ELF-1 (cell line): Measurements from ENCODE around the gene CRYBB3.
"Not testable (repeated sequence)": the region's sequence is repeated elsewhere in the genome, so short reads cannot be mapped to it uniquely, and the experiment has no call there.

Experiments used
- DNase-seq: peaks from one replicate; pipeline ENCODE4 v3.0.0-alpha.2; 2016; ENCODE audit warnings: low read depth, low spot score

The CRYBB3 gene

DNA sequence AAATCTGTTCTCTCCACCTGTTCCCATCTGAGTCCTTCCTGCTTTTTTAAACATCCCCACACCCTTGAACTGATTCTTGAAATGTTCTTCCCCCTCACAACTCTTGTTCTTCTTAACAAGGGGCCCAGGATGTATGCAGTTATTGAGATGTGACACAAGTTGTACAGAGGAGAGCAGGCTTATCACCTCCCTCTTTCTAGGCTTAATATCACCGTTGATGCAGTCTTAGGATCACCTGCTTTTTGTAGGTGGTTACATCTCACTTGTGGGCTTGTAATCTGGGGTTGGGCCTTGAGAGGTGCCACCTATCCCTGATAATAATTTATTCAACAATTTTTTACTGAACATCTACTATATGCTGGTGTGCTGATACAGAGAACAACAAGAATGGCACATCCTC, 6.2 kb downstream of the CRYBB3 start:
- no peak for DNase-seq

GRCh38 chr22:25206998-25207397, 7.3 kb downstream of the CRYBB3 start:
- no peak for DNase-seq

DNA sequence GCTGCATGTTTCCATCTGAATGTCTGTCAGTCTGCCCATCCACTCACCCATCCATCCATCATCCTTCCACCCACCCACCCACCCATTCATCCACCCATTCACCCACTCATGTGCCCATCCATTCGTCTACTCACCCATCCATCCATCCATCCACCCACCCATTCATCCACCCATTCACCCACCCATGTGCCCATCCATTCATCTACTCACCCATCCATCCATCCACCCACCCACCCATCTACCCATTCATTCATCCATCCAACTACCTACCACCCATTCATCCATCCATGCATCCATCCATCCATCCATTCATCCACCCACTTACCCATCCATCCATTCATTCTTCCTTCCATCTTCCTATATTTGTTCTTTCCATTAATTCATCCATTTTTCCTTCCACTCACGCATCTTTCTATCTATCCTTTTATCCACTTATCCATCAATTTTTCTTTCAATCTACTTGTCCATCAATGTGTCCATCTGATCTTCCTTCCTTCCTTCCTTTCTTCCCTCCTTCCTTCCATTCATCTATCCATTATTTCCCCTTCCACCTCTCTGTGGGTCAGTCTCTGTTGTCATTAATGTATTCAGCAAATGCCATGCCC, 8.0 kb downstream of the CRYBB3 start:
- DNase-seq: no peak

GRCh38 chr22:25208328-25208727, 8.7 kb downstream of the CRYBB3 start:
- no peak for DNase-seq

DNA sequence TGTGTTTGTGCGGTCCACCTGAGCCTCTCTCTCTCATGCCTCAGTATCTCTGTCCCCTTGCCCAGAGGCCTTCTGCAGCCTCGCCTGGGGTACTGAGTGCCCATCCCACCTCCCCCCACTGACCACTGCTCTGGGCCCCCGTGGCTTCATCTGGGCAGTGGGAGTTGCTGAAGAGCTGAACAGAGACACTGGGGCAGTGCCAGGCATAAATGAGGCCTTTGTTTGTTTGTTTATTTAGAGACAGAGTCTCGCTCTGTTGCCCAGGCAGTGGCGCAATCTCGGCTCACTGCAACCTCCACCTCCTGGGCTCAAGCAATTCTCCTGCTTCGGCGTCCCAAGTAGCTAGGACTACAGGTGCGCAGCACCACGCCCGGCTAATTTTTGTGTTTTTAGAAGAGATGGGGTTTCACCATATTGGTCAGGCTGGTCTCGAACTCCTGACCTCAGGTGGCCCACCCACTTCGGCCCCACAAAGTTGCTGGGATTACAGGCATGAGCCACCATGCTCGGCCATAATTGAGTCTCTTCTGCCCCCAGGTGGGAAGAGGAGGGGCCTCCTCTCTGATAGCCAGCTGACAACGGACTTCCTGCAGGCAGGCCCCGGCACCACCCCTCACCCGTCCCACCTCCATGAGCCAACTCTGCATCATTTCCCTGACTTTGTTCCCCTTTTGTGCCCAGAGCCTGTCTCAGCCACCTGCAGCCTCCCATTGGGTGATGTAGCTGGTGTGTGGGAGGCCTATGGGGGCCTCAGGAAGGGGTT, 9.3 kb downstream of the CRYBB3 start:
- DNase-seq: peak; percentile 29

GRCh38 chr22:25210793-25211192, 11.1 kb downstream of the CRYBB3 start:
- DNase-seq: no peak

GRCh38 chr22:25212337-25212736, 12.7 kb downstream of the CRYBB3 start:
- DNase-seq: no peak

DNA sequence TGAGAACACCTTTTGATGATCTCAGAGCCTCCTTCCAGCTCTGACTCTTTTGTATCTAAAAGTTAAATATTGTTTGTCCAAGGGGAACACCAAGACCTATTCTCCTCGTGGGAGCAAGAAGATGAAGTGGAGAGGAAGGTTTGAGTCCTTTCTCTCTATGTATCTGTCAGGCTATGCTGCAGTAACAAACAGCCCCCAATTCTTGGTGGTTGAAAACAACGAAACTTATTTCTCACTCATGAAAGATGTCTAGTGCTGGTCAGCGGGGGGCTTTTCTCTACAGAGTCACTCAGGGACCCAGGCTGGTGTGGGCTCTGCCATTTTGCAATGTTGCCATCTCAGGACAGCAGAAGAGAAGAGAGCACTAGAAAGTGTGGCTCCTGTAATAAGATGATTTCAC, 13.6 kb downstream of the CRYBB3 start:
- DNase-seq: no peak

DNA sequence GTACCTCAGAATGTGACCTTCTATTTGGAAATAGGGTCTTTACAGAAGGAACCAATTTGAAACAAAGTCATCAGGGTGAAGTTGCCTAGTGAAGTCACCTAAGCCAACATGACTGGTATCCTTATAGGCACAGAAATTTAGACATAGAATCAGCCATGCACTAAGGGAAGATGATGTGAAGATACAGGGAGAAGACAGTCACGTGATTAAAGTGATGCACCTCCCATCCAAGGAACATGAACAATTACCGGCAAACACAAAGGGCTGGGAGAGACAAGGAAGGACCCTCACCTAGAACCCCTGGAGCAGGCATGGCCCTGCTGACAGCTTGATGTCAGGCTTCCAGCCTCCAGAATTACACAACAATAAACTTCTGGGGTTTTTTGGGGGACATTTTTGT, 16.6 kb downstream of the CRYBB3 start:
- DNase-seq: no peak

DNA sequence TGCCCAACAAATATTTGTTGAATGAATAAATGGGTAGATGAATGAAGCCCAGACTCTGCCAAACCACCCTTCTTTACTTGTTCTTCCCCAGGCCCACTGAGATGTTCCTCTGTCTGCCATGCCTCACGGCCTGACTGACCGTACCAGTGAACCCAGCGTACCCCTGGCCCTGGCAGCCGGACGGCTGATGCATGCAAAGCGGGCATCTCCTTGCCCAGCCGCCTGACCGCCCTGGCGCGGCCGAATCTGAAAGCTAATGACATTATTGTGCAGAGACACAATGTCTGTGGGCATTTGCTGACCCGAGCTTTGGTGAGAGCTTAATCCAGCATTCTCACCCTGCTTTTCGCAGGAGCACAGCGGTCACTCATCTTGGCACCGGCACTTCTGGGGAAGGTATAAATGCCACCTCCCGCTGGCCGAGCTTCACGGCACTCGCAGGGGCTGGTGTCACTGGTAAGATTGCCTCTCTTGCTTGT, 19.6 kb downstream of the CRYBB3 start, which contains the start of gene CRYBB2:
Gene CRYBB2 (plus strand): TSS at position 429 of the 479 bp plus-strand sequence. CDS start 1,791 bp downstream, outside the sequence.
- DNase-seq: no peak

DNA sequence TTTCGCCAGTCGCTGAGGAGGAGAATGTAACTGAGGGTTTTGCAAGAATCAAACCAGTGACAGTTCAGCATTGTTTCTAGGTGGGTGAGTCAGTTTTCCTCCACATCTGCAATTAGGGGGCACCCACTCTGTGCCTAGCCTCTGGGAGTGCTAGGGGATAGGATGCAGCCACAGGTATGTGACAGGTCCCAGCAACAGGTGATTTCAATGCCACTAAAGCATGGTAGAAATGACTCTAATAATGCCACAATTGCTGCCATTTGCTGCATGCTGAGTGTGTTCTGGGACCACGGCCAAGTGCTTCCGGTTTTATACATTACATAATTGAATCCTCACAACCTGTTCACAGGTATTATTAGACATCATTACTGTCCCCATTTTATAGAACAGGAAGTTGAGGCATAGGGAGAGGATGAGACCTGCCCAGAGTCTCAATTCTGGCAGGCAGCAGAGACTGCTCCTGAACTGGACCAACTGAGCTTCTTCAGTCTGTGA, 20.3 kb downstream of the CRYBB3 start:
- DNase-seq: no peak

DNA sequence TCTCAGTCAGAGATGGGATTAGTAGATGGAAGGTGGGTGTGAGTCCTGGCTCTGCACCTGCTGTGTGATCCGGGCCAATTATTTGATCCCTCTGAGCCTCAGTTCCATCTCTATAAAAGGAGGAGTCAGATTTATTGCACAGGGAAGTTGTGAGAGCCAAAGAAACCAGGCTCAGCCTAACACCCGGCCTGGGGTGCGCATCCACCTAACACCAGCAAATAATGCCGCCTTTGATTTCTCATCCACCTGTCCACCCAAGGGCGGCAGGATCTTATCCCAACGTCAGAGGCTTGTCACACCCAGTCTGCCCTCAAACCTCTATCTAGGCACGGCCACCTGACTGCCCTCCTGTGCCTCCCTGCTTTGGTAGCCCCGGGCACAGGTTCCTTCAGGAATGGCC, 22.1 kb downstream of the CRYBB3 start:
- DNase-seq: no peak

DNA sequence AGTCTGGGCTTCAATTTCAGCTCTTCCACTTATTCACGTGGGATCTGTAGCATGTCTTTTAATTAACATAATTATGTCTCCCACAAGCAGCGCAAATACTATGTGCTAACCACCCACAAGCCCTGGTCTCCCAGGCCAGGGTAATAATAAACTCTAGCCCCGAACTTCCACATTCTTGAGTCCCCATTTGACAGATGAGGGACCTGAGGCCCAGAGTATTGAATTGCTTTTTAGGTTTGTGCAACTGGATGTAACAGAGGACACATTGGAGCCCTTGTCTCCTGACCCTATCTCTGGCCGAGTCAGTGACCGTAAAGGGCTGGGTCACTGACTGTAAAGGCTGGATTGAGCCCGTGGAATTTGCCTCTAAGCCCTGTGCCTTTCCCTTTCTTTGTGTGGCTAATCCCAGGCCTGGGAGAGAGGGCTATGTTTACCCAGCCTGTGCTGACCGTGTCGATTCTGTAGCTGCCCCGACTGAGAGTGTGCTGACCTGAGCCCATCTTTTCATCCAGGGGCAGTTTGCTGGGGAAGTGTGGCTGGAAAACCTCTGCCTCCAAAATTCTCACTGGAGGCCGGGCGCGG, 23.7 kb downstream of the CRYBB3 start:
- DNase-seq: peak; percentile 65

GRCh38 chr22:25228822-25229221, 29.2 kb downstream of the CRYBB3 start:
- DNase-seq: no peak

DNA sequence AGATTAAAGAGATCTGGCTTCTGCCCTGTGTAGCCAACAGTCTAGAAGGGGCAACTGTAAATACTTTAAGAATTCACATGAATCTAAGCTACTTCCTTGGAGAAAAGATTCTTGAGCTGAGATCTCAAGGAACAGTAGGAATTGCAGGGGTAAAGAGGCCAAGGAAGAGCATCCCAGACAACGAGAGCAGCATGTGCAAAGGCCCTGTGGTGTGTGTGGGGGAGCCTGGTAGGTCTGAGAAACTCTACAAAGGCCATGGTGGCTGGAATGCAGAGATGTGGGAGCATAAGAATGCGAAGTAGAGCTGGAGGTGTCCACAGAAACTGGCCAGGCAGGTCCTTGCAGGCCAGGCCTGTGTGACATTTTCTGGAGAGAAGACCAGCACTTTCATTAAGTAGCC, 31.1 kb downstream of the CRYBB3 start:
- DNase-seq: not testable (repeated sequence)

DNA sequence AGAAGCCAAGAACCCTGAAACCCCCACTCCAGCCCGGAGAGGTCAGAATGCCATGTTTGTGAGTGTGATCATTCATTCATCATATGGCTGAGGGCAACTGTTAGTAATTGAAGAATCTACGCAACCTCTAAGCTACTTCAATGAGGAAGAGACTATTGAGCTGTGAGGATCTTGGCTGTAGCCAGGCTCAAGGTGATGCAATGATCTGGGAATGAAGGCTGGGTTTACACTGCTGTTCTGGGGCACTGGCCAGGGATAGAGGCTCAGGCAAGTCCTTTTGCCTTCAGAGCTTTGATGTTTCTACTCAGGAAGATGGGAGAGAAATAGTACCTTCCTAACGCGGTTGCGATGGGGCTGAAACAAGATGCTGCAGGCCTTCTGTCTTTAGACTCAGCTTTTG, 32.6 kb downstream of the CRYBB3 start:
- no peak for DNase-seq

DNA sequence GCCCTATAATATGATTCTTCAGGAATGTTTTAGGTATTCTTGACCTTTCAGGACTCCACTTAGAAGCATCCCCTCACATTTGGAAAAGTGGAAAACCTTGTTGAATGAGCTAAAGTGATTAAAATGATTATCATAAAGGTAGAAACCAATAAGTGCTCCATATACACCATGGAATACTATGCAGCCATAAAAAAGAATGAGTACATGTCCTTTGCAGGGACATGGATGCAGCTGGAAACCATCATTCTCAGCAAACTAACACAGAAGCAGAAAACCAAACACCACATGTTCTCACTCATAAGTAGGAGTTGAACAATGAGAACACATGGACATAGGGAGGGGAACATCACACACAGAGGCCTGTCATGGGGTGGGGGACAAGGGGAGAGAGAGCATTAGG, 34.0 kb downstream of the CRYBB3 start:
- not testable (repeated sequence) for DNase-seq

- peak; percentile 89 for DNase-seq
Observed at GRCh38 chr22:25235547-25236290, 36.1 kb downstream of the CRYBB3 start.

DNA sequence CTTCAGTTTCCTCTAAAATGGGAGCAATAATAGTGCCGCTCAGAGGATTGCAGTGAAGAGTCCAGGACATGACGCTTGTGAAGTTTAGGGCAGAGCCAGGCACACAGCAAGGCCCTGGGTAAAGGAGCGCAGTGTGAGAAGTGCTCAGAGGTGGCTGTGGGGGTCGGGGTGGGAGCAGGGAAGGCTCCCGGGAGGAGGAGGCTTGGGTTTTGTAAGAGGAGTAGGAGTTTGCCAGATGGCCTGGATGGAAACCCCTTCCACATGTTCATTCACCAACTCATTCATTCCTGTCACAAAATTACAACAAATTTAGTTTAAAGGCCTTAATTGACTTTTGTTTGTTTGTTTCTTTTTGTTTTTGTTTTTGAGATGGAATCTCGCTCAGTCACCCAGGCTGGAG, 36.8 kb downstream of the CRYBB3 start:
- DNase-seq: no peak

DNA sequence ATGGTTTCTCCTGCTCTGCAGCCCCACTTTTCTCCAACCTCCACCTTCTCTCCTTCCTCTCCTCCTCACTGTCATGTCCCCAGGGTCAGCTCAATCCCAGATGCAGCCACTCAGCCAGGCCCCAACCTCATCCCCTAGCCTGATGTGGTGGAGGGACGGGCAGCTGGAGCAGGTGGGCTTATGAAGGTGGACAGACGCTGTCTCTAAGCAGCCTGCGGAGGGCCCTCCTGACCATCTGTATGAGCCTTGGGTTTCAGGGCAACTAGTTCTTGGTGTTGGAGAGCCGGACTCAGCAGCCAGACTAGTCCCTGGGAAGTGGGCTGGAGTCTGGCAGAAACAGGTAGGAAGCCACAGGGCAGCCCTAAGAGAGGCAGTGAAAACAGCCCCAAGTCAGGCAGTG, 37.8 kb downstream of the CRYBB3 start:
- DNase-seq: peak; percentile 11

DNA sequence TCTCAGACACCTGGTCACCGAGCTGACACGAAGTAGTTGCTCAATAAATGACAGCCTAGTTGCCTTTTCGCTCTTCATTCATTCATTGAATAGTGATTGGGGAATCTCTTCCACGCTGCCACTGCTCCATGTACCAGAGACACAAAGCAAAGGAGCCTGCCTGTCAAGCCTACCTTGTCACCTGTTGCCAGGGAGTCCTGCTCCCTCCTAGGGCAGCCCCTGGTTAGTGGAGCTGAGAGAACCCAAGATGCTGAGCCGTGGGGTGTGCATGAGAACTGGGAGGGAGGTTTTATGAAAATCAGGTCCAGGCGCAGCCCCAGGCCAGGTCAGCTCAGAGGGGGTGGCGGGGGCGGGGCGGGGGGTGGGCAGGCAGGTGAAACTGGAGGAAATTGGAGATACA, 38.4 kb downstream of the CRYBB3 start:
- not testable (repeated sequence) for DNase-seq

GRCh38 chr22:25255169-25255568, 55.5 kb downstream of the CRYBB3 start:
- not testable (repeated sequence) for DNase-seq
